Astrocyte of the spinal cord (primary cell): Measurements from ENCODE around the gene ZNF563.
A peak's percentile ranks its signal among the peaks of the same experiment; 100 is the strongest.
"Not testable (repeated sequence)": the region's sequence is repeated elsewhere in the genome, so short reads cannot be mapped to it uniquely, and the experiment has no call there.

Experiments
- DNase-seq: peaks from one replicate; pipeline ENCODE4 v3.0.0; 2011; ENCODE audit warnings: low read depth, low spot score
- H3K4me3 ChIP-seq: 2 replicates; pipeline ENCODE4 v1.5.1; 2011; ENCODE audit warnings: low read depth, mild to moderate bottlenecking, low read length, moderate library complexity
- in situ Hi-C: cut with HindIII; loops from 2 replicates; pipeline ENCODE4 v1.10.0; 2017; ENCODE audit warnings: low sequenced_read_pairs
- TF ChIP-seq, protein P1 (sequence below): IDR thresholded peaks from 2 replicates; pipeline ENCODE4 v1.5.1; 2012; ENCODE audit warnings: low read depth, mild to moderate bottlenecking, low read length, inconsistent platforms

ZNF563 gene

DNA sequence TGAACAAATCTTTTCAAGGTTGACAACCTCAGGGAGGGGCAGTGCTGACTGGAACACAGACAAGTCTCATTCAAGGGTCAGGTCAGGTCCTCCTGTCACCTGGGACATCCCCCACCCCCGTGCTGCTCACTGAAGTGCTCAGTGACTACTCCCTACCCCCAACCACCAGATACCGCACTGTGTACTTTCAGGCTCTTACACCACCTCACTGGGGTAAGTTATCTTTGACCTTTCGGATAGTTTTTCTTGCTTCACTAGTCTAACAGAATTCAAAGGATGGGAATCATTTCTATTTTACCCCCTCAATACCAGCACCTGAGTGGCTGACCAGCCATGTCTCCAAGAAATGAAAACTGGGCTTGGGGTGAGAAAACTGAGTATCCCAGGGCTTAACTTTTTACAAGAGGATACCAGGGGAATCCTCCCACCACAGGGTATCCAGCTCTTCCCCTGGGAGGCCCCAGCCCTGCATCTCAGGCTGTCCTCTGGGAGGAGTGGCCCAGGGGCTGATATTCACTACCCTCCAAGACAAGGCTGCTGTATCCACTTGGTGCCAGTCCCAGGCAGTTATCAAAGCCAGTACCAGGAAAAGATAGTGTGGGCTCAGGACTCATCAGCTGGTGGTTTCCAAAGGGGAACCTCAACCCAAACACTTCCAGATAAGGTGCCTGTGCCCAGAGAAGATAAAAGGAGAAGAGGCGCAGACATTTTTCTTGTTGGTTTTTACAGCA lies 2.1 kb downstream of the ZNF563 start:
- no peak overlapping the region for H3K4me3 ChIP-seq
- no peak for DNase-seq
- in situ Hi-C loops = no loop called here
- TF ChIP-seq, protein P1, sequence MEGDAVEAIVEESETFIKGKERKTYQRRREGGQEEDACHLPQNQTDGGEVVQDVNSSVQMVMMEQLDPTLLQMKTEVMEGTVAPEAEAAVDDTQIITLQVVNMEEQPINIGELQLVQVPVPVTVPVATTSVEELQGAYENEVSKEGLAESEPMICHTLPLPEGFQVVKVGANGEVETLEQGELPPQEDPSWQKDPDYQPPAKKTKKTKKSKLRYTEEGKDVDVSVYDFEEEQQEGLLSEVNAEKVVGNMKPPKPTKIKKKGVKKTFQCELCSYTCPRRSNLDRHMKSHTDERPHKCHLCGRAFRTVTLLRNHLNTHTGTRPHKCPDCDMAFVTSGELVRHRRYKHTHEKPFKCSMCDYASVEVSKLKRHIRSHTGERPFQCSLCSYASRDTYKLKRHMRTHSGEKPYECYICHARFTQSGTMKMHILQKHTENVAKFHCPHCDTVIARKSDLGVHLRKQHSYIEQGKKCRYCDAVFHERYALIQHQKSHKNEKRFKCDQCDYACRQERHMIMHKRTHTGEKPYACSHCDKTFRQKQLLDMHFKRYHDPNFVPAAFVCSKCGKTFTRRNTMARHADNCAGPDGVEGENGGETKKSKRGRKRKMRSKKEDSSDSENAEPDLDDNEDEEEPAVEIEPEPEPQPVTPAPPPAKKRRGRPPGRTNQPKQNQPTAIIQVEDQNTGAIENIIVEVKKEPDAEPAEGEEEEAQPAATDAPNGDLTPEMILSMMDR = no peak

DNA sequence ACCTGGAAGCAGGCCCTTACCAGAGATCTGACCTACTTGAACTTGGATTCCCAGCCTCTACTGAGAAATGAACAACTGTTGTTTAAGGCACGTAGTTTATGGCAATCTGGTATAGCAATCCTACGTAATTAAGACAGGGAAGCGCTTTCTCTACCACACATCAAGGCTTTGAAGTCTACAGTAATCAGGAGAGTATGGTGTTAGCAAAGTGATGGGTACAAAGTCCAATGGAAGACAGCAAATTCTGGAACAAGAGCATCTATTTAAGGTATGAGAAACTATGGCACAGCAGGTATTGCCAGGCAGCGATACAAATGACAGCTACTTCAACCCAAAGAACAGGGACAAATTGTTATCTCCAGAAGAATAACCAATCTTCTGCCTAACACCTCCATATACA lies 3.1 kb downstream of the ZNF563 start:
- in situ Hi-C loops = no loop called here
- DNase-seq = no peak
- TF ChIP-seq, protein P1 = no peak
- H3K4me3 ChIP-seq = no peak overlapping the region

DNA sequence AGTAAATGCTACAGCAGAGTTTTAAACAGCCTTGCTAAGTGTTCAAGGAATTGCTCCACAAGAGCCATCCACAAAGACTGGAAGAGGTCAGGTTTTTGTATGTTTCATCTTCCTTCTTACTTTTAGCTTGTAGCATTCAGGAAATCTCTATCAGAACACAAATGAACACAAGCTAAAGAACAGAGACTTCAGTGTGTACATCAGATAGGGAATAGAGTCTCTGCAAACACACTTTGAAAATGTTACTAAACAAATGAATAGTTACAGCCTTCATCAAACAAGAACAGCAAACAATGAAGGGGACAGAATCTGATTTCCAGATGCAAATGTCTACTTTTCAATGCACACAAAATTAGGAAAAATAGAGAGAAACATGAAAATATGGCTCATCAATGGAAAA lies 7.7 kb downstream of the ZNF563 start:
- H3K4me3 ChIP-seq = no peak overlapping the region
- no peak for DNase-seq
- in situ Hi-C loops = no loop called here
- TF ChIP-seq, protein P1 = no peak

DNA sequence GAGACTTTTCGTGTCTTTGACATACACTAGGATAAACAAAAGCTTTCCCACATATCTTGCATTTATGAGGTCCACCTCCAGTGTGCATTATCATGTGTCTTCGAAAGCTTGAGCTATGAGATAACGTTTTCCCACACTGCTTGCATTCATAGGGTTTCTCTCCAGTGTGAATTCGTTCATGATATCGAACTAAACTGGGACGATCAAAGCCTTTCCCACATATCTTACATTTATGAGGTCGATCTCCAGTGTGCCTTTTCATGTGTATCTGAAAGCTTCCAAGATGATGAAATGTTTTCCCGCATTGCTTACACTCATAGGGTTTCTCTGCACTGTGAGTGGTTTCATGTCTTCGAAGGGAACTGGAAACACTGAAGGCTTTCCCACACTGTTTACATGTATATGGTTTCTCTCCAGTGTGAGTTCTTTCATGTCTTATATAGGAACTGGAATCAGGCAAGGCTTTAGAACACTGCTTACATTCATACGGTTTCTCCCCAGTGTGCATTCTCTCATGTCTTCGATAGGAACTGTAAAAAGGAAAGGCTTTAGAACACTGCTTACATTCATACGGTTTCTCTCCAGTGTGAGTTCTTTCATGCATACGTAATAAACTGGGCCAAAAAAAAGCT lies 14.5 kb downstream of the ZNF563 start:
- TF ChIP-seq, protein P1 = no peak
- in situ Hi-C loops = no loop called here
- H3K4me3 ChIP-seq = no peak overlapping the region
- no peak for DNase-seq

DNA sequence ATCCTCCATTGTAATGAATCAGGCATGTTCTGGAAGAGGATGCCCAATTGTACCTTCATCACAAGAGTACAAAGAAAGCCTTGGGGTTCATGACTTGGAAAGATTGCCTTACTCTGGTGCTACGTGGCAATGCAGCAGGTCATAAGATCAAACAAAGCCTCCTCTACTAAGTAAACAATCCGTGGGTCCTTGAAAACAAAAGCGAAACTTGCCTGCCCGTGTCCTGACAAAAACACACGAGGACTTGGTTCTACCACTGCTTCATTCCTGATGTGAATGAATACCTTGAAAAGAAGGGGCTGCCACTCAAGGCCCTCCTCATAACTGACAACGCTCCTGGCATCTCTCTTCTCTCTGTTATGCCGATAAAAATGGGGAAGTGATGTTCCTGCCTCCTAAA lies 18.9 kb downstream of the ZNF563 start:
- in situ Hi-C loops = no loop called here
- TF ChIP-seq, protein P1 = no peak
- H3K4me3 ChIP-seq = no peak overlapping the region
- no peak for DNase-seq

DNA sequence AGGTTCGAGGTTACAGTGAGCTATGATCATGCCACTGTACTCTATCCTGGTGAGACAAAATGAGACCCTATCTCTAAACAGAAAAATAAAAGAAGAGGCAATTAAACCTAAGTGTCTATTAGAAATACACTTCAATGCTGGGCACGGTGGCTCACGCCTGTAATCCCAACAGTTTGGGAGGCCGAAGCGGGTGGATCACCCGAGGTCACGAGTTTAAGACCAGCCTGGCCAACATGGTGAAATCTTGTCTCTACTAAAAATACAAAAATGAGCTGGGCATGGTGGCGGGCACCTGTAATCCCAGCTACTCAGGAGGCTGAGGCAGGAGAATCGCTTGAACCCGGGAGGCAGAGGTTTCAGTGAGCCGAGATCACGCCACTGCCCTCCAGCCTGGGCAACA lies 24.5 kb downstream of the ZNF563 start:
- H3K4me3 ChIP-seq, in situ Hi-C loops, DNase-seq: not testable (repeated sequence)

DNA sequence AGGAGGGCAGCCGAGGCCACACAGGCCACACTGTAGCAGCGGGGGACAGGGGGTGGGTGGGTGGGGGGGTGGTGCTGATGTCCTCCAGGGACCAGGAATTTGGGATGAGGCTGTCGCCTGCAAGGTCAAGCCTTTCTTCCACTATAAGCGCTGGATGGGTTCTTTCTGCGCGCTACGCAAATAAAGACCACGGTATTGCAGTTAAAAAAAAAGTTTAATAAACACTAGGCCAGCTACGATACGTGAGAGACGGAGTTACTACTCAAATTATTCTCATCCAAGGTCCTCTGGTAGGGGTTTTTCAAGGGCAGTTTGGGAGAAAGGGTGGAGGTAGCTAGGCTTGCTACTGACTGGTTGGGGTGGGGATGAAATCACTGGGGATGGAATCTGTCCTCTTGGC lies 38.2 kb downstream of the ZNF563 start:
- in situ Hi-C loops = no loop called here
- TF ChIP-seq, protein P1 = no peak
- no peak for DNase-seq
- H3K4me3 ChIP-seq = peak overlapping the region; percentile 95
